Ishikawa (cell line): ENCODE data around the gene MYO16.

ENCODE experiments used
- CEBPB ChIP-seq: IDR thresholded peaks from 2 replicates; pipeline ENCODE4 v1.6.1; 2012
- CREB1 ChIP-seq: IDR thresholded peaks from 2 replicates; pipeline ENCODE4 v1.6.1; 2012; ENCODE audit warnings: low read depth
- EGR1 ChIP-seq: IDR thresholded peaks from 2 replicates; pipeline ENCODE4 v1.6.1; 2012
- EP300 ChIP-seq: IDR thresholded peaks from 2 replicates; pipeline ENCODE4 v1.6.1; 2012; ENCODE audit warnings: borderline replicate concordance
- FOXM1 ChIP-seq: IDR thresholded peaks from 2 replicates; pipeline ENCODE4 v1.6.1; 2012; ENCODE audit warnings: low read depth, borderline replicate concordance
- NFIC ChIP-seq: IDR thresholded peaks from 2 replicates; pipeline ENCODE4 v1.6.1; 2012
- RAD21 ChIP-seq: IDR thresholded peaks from 2 replicates; pipeline ENCODE4 v1.6.1; 2012; ENCODE audit warnings: low read depth
- TAF1 ChIP-seq: IDR thresholded peaks from 2 replicates; pipeline ENCODE4 v1.6.1; 2012; ENCODE audit warnings: low read depth, mild to moderate bottlenecking
- TCF12 ChIP-seq: IDR thresholded peaks from 2 replicates; pipeline ENCODE4 v1.6.1; 2012; ENCODE audit warnings: low read depth
- TEAD4 ChIP-seq: IDR thresholded peaks from 2 replicates; pipeline ENCODE4 v1.6.1; 2012
- USF1 ChIP-seq: IDR thresholded peaks from 2 replicates; pipeline ENCODE4 v1.6.1; 2012
- YY1 ChIP-seq: IDR thresholded peaks from 2 replicates; pipeline ENCODE4 v1.6.1; 2012; ENCODE audit warnings: low read depth
- ZBTB7A ChIP-seq: IDR thresholded peaks from 2 replicates; pipeline ENCODE4 v1.6.1; 2012; ENCODE audit warnings: low read depth
- TF ChIP-seq, protein P1 (sequence below): IDR thresholded peaks from 2 replicates; pipeline ENCODE4 v1.6.1; 2012
- TF ChIP-seq, protein P2 (sequence below): IDR thresholded peaks from 2 replicates; pipeline ENCODE4 v1.6.1; 2012; ENCODE audit warnings: low read depth, mild to moderate bottlenecking

MYO16 gene

DNA sequence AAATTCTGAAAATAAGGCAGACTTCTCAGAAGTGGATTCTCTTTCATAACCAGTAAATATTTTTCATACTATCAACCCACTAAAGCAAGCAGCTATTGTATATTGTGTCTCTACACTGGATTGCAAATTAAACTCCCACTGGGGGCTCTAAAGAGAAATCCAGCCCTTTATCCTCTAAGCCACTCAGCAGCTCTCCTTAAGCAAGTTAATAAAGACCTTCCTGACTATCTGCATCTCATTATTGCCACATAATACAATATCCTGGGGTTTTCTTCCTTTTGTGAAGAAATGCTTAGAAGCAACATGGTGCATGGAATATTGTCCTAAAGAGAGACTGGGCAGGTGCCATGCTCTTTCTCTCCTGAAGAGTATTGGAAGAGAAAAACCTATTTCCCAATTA lies 521.3 kb downstream of the MYO16 start:
- TF ChIP-seq FOXM1 (no peak), YY1 (no peak), USF1 (no peak), TCF12 (no peak), TEAD4 (no peak), TAF1 (no peak), EGR1 (no peak), CREB1 (no peak), ZBTB7A (no peak), NFIC (no peak)

GRCh38 chr13:109151255-109151654 lies 521.8 kb downstream of the MYO16 start:
- TF ChIP-seq, protein P1, sequence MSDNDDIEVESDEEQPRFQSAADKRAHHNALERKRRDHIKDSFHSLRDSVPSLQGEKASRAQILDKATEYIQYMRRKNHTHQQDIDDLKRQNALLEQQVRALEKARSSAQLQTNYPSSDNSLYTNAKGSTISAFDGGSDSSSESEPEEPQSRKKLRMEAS, result no peak
- TF ChIP-seq, protein P2, sequence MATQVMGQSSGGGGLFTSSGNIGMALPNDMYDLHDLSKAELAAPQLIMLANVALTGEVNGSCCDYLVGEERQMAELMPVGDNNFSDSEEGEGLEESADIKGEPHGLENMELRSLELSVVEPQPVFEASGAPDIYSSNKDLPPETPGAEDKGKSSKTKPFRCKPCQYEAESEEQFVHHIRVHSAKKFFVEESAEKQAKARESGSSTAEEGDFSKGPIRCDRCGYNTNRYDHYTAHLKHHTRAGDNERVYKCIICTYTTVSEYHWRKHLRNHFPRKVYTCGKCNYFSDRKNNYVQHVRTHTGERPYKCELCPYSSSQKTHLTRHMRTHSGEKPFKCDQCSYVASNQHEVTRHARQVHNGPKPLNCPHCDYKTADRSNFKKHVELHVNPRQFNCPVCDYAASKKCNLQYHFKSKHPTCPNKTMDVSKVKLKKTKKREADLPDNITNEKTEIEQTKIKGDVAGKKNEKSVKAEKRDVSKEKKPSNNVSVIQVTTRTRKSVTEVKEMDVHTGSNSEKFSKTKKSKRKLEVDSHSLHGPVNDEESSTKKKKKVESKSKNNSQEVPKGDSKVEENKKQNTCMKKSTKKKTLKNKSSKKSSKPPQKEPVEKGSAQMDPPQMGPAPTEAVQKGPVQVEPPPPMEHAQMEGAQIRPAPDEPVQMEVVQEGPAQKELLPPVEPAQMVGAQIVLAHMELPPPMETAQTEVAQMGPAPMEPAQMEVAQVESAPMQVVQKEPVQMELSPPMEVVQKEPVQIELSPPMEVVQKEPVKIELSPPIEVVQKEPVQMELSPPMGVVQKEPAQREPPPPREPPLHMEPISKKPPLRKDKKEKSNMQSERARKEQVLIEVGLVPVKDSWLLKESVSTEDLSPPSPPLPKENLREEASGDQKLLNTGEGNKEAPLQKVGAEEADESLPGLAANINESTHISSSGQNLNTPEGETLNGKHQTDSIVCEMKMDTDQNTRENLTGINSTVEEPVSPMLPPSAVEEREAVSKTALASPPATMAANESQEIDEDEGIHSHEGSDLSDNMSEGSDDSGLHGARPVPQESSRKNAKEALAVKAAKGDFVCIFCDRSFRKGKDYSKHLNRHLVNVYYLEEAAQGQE, result no peak
- no peak for TF ChIP-seq TCF12
- TF ChIP-seq FOXM1, result no peak
- TF ChIP-seq NFIC, result no peak
- no peak for TF ChIP-seq CREB1
- no peak for TF ChIP-seq TEAD4
- no peak for TF ChIP-seq ZBTB7A
- no peak for TF ChIP-seq RAD21
- no peak for TF ChIP-seq EGR1
- no peak for TF ChIP-seq USF1
- no peak for TF ChIP-seq YY1
- no peak for TF ChIP-seq EP300
- no peak for TF ChIP-seq CEBPB
- TF ChIP-seq TAF1, result no peak

DNA sequence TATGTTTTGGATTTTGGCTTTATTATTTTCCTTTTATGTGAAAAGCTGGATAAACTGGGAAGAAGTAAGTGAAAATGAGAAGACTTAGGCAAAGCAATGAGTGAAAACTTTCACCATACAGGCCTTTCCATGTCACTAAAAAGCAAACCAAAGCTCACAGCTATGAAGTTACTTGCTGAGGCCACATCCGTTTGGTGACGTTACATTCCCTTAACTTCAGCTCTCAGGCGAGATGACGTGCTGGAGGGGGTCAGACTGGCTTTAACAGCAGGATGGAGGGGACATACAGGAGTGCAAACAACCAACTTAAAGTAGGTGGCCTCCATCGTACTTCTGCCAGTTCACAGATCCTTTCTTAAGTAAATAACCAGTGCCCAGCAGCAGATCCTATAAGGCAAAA lies 522.3 kb downstream of the MYO16 start:
- no peak for TF ChIP-seq FOXM1
- TF ChIP-seq RAD21, result no peak
- TF ChIP-seq, protein P2, result no peak
- TF ChIP-seq USF1, result no peak
- TF ChIP-seq TCF12, result no peak
- no peak for TF ChIP-seq EP300
- TF ChIP-seq TAF1, result no peak
- TF ChIP-seq CREB1, result no peak
- TF ChIP-seq, protein P1, result no peak
- no peak for TF ChIP-seq CEBPB
- TF ChIP-seq YY1, result no peak
- TF ChIP-seq NFIC, result no peak
- no peak for TF ChIP-seq ZBTB7A
- no peak for TF ChIP-seq TEAD4
- no peak for TF ChIP-seq EGR1

GRCh38 chr13:109152311-109152820 lies 523.0 kb downstream of the MYO16 start:
- TF ChIP-seq NFIC (no peak), CREB1 (no peak), ZBTB7A (no peak), EGR1 (no peak), EP300 (no peak), TAF1 (no peak), TEAD4 (no peak), CEBPB (no peak)
- TF ChIP-seq, protein P1, result no peak

GRCh38 chr13:109152941-109153340 lies 523.5 kb downstream of the MYO16 start:
- TF ChIP-seq USF1, result no peak
- no peak for TF ChIP-seq ZBTB7A

GRCh38 chr13:109154146-109154545 lies 524.7 kb downstream of the MYO16 start:
- TF ChIP-seq RAD21, result no peak
- TF ChIP-seq, protein P2, result no peak
- no peak for TF ChIP-seq USF1
- no peak for TF ChIP-seq CREB1
- TF ChIP-seq YY1, result no peak
- TF ChIP-seq NFIC, result no peak
- no peak for TF ChIP-seq TEAD4
- TF ChIP-seq, protein P1, result no peak
- no peak for TF ChIP-seq EGR1
- no peak for TF ChIP-seq TAF1
- no peak for TF ChIP-seq TCF12
- no peak for TF ChIP-seq EP300
- no peak for TF ChIP-seq ZBTB7A
- no peak for TF ChIP-seq FOXM1
- no peak for TF ChIP-seq CEBPB
